Measurements from ENCODE around the gene MAGEA9B. TPM values are rescaled to one million over a fixed set of nuclear protein-coding genes. Genes with fewer than 3 reads are reported as not detected.
A peak's percentile ranks its signal among the peaks of the same experiment; 100 is the strongest.
"Not testable (repeated sequence)": the region's sequence is repeated elsewhere in the genome, so short reads cannot be mapped to it uniquely, and the experiment has no call there.

Gene MAGEA9B
- total RNA-seq, result under 0.01 TPM in 1 of 2 replicates, not detected in the other

- not testable (repeated sequence) for DNase-seq (ENCODE audit: low read depth); H3K4me3 ChIP-seq (ENCODE audit: low read depth, low read length)
Observed at GRCh38 chrX:149587359-149587758, at the start of gene MAGEA9B. Gene MAGEA9B (minus strand): TSS chrX:149587459. CDS start chrX:149583179, 4,280 bp downstream.

- H3K4me3 ChIP-seq (ENCODE audit: low read depth, low read length), result no peak overlapping the region
- no peak for TF ChIP-seq CTCF (IDR thresholded peaks at IDR 0.05; ENCODE audit: insufficient read depth, low read depth, low read length)
- no peak for DNase-seq (ENCODE audit: low read depth)
Observed at GRCh38 chrX:149633511-149633910, 46.3 kb upstream of the MAGEA9B start.

- peak; percentile 43 for DNase-seq (ENCODE audit: low read depth)
- peak within 1 kb of the TSS; percentile 70 for H3K4me3 ChIP-seq (ENCODE audit: low read depth, low read length)
- no peak for TF ChIP-seq CTCF (IDR thresholded peaks at IDR 0.05; ENCODE audit: insufficient read depth, low read depth, low read length)
Observed at GRCh38 chrX:149631234-149632165, 44.2 kb upstream of the MAGEA9B start, which contains the start of gene TMEM185A. Gene TMEM185A (minus strand): TSS chrX:149631792. CDS start chrX:149631580, 212 bp downstream.

GRCh38 chrX:149630681-149631233, 43.5 kb upstream of the MAGEA9B start:
- DNase-seq (ENCODE audit: low read depth), result peak; percentile 67
- H3K4me3 ChIP-seq (ENCODE audit: low read depth, low read length), result peak overlapping the region; percentile 70
- TF ChIP-seq CTCF (IDR thresholded peaks at IDR 0.05; ENCODE audit: insufficient read depth, low read depth, low read length), result peak; percentile 13

- DNase-seq (ENCODE audit: low read depth), result no peak
- TF ChIP-seq CTCF (IDR thresholded peaks at IDR 0.05; ENCODE audit: insufficient read depth, low read depth, low read length), result no peak
- H3K4me3 ChIP-seq (ENCODE audit: low read depth, low read length), result peak overlapping the region; percentile 70
Observed at GRCh38 chrX:149629730-149630387, 42.6 kb upstream of the MAGEA9B start.

- H3K4me3 ChIP-seq (ENCODE audit: low read depth, low read length), result no peak overlapping the region
- no peak for DNase-seq (ENCODE audit: low read depth)
- no peak for TF ChIP-seq CTCF (IDR thresholded peaks at IDR 0.05; ENCODE audit: insufficient read depth, low read depth, low read length)
Observed at GRCh38 chrX:149628768-149629167, 41.5 kb upstream of the MAGEA9B start.

- DNase-seq (ENCODE audit: low read depth), result no peak
- TF ChIP-seq CTCF (IDR thresholded peaks at IDR 0.05; ENCODE audit: insufficient read depth, low read depth, low read length), result no peak
- no peak overlapping the region for H3K4me3 ChIP-seq (ENCODE audit: low read depth, low read length)
Observed at GRCh38 chrX:149628280-149628679, 41.0 kb upstream of the MAGEA9B start.

GRCh38 chrX:149626829-149627228, 39.6 kb upstream of the MAGEA9B start:
- DNase-seq (ENCODE audit: low read depth), result peak; percentile 61
- not testable (repeated sequence) for H3K4me3 ChIP-seq (ENCODE audit: low read depth, low read length)

GRCh38 chrX:149619662-149620061, 32.4 kb upstream of the MAGEA9B start:
- H3K4me3 ChIP-seq (ENCODE audit: low read depth, low read length); DNase-seq (ENCODE audit: low read depth): not testable (repeated sequence)
